A549 (cell line): Measurements from ENCODE around the gene TRUB1. TPM values are rescaled to one million over a fixed set of nuclear protein-coding genes. Genes with fewer than 3 reads are reported as not detected.

Source experiments
- ATAC-seq, 2 experiments: fragments of 200-7000 bp in 1 of 2; fragments of >200 bp in 1 of 2; cut with Nextera tagmentation in 1 of 2; cut with Tn5 transposase in 1 of 2; 3 replicates each; pipeline versions ENCODE4 v1.8.0 to v1.9.1; 2018 to 2020; ENCODE audit warnings: mild to moderate bottlenecking in 1 of 2, moderate library complexity in 1 of 2
- CTCF ChIA-PET: fragments of 300-600 bp; sonication (Branson Sonifier 250); formaldehyde crosslinking; extraction: SDS; loops from one replicate; lab custom pipeline; 2021; ENCODE audit warnings: antibody characterized with exemption, inconsistent platforms; lab: Yijun Ruan, JAX
- POLR2A ChIA-PET: fragments of 350-600 bp; formaldehyde crosslinking; extraction: SDS; loops from one replicate; lab custom pipeline; 2021; ENCODE audit warnings: antibody characterized with exemption, inconsistent platforms; lab: Yijun Ruan, JAX
- DNase-seq, 2 experiments: peaks; one replicate each; pipeline versions ENCODE4 v3.0.0 to v3.0.0-alpha.2; 2011 to 2016; ENCODE audit warnings: low read depth in 1 of 2, low spot score in 1 of 2
- FAIRE-seq: peaks from 2 replicates; lab custom pipeline; 2011; peaks lifted over from hg19 to GRCh38; lab: Jason Lieb, UNC
- H3K27ac ChIP-seq, 2 experiments: fragments of >200 bp; sonication (Bioruptor Twin); formaldehyde crosslinking; 3 replicates each; pipeline ENCODE4 v1.5.1; 2016 to 2017
- H3K4me1 ChIP-seq: fragments of >200 bp; sonication (Bioruptor Twin); formaldehyde crosslinking; 3 replicates; pipeline ENCODE4 v1.6.1; 2016
- H3K4me2 ChIP-seq: fragments of >200 bp; sonication (Bioruptor Twin); formaldehyde crosslinking; 3 replicates; pipeline ENCODE4 v1.6.1; 2016
- H3K4me3 ChIP-seq: fragments of >200 bp; sonication (Bioruptor Twin); formaldehyde crosslinking; 3 replicates; pipeline ENCODE4 v1.5.1; 2016
- H3K9me3 ChIP-seq: fragments of >200 bp; sonication (Bioruptor Twin); formaldehyde crosslinking; 3 replicates; pipeline ENCODE4 v1.6.1; 2016
- CEBPB ChIP-seq, 2 experiments: fragments of >200 bp in 1 of 2; sonication (Bioruptor Twin) in 1 of 2; formaldehyde crosslinking in 1 of 2; IDR thresholded peaks; 2 replicates each; pipeline ENCODE4 v1.6.1; 2012 to 2016
- EHF ChIP-seq: fragments of 250-450 bp; sonication (Bioruptor Pico); IDR thresholded peaks from 2 replicates; pipeline ENCODE4 v1.5.0; 2020; ENCODE audit warnings: mild to moderate bottlenecking
- EHMT2 ChIP-seq: fragments of 200-600 bp; sonication (generic); IDR thresholded peaks from 2 replicates; pipeline ENCODE4 v1.6.1; 2016; ENCODE audit warnings: antibody characterized with exemption, low read depth, mild to moderate bottlenecking, moderate library complexity
- ESRRA ChIP-seq: fragments of 150-350 bp; IDR thresholded peaks from 2 replicates; pipeline ENCODE4 v1.6.1; 2014; ENCODE audit warnings: mild to moderate bottlenecking, low read length, borderline replicate concordance
- FOXS1 ChIP-seq: fragments of 250-450 bp; sonication (Bioruptor Pico); IDR thresholded peaks from 2 replicates; pipeline ENCODE4 v1.5.0; 2020; ENCODE audit warnings: mild to moderate bottlenecking, moderate library complexity
- HOXA7 ChIP-seq: fragments of 250-450 bp; sonication (Bioruptor Pico); IDR thresholded peaks from 2 replicates; pipeline ENCODE4 v1.5.0; 2020; ENCODE audit warnings: mild to moderate bottlenecking, moderate library complexity
- HOXB13 ChIP-seq: fragments of 250-450 bp; sonication (Bioruptor Pico); IDR thresholded peaks from 2 replicates; pipeline ENCODE4 v1.5.0; 2020; ENCODE audit warnings: low read depth, mild to moderate bottlenecking, moderate library complexity
- MAZ ChIP-seq: fragments of 150-350 bp; IDR thresholded peaks from 2 replicates; pipeline ENCODE4 v1.6.1; 2014; ENCODE audit warnings: antibody characterized with exemption, low read depth, low read length, borderline replicate concordance
- MYC ChIP-seq: IDR thresholded peaks from 2 replicates; pipeline ENCODE4 v1.6.1; 2012; ENCODE audit warnings: mild to moderate bottlenecking, inconsistent platforms, low read length, improper control_type of control experiment, borderline replicate concordance
- RARB ChIP-seq: fragments of 250-450 bp; sonication (Bioruptor Pico); IDR thresholded peaks from 2 replicates; pipeline ENCODE4 v1.8.0; 2021; ENCODE audit warnings: mild to moderate bottlenecking, moderate library complexity
- REST ChIP-seq: fragments of 200-600 bp; sonication (generic); IDR thresholded peaks from 2 replicates; pipeline ENCODE4 v1.6.1; 2016; ENCODE audit warnings: antibody characterized with exemption, mild to moderate bottlenecking, moderate library complexity
- RFX5 ChIP-seq: fragments of 450-650 bp; IDR thresholded peaks from 2 replicates; pipeline ENCODE4 v1.7.1; 2014; ENCODE audit warnings: antibody characterized with exemption, mild to moderate bottlenecking, moderate library complexity
- RNF2 ChIP-seq: fragments of 200-600 bp; sonication (generic); IDR thresholded peaks from 2 replicates; pipeline ENCODE4 v1.6.1; 2016; ENCODE audit warnings: low read depth, mild to moderate bottlenecking, antibody characterized with exemption, moderate library complexity, borderline replicate concordance
- USF2 ChIP-seq: fragments of 450-650 bp; IDR thresholded peaks from 2 replicates; pipeline ENCODE4 v1.6.1; 2014; ENCODE audit warnings: antibody characterized with exemption
- ZFP36 ChIP-seq: fragments of 450-650 bp; IDR thresholded peaks from 2 replicates; pipeline ENCODE4 v1.6.1; 2014; ENCODE audit warnings: borderline replicate concordance; ENCODE audit not compliant: partially characterized antibody
- WGBS: methylation state at CpG from one replicate; pipeline ENCODE4 v1.1.6; 2017; ENCODE audit errors: missing lambda C conversion rate; 5-methylcytosine and 5-hydroxymethylcytosine counted together
- polyA plus RNA-seq, 4 experiments: library from polyadenylated mRNA; depleted of rRNA in 3 of 4; stranded (reverse); fragments of >200 nt; fragmentation: RNase III in 1 of 4; extraction: RNeasy Plus Mini Kit Qiagen cat#74134 plus additional on column Dnase treatment in 1 of 4; gene quantifications; 2 replicates in 3 of 4; 3 replicates in 1 of 4; pipeline ENCODE4 v1.2.3, GENCODE V29; 2011 to 2017
- TF ChIP-seq, protein P1 (sequence below): fragments of 250-450 bp; sonication (Bioruptor Pico); IDR thresholded peaks from 2 replicates; pipeline ENCODE4 v1.5.0; 2021; ENCODE audit warnings: mild to moderate bottlenecking, moderate library complexity, borderline replicate concordance
- TF ChIP-seq, protein P2 (sequence below): fragments of >200 bp; sonication (Bioruptor Twin); formaldehyde crosslinking; IDR thresholded peaks from 2 replicates; pipeline ENCODE4 v1.6.1; 2016

The TRUB1 gene
- polyA plus RNA-seq, 2 of the 4 experiments (the other 2 are of a cell fraction): 19.5 to 40.4 TPM

- no peak overlapping the region for H3K4me2 ChIP-seq
- ATAC-seq (no peak), DNase-seq (no peak), FAIRE-seq (no peak)
- ChIA-PET CTCF (no interaction called here), POLR2A (no interaction called here)
- no peaks in the 10 kb centered on the region for H3K4me1 ChIP-seq
- H3K9me3 ChIP-seq: no peaks in the 10 kb centered on the region
- no peak overlapping the region for H3K27ac ChIP-seq
- TF ChIP-seq RFX5 (no peak), MYC (no peak), HOXA7 (CRISPR knock-in tag) (no peak), USF2 (no peak), EHF (CRISPR knock-in tag) (no peak)
- TF ChIP-seq, protein P1, sequence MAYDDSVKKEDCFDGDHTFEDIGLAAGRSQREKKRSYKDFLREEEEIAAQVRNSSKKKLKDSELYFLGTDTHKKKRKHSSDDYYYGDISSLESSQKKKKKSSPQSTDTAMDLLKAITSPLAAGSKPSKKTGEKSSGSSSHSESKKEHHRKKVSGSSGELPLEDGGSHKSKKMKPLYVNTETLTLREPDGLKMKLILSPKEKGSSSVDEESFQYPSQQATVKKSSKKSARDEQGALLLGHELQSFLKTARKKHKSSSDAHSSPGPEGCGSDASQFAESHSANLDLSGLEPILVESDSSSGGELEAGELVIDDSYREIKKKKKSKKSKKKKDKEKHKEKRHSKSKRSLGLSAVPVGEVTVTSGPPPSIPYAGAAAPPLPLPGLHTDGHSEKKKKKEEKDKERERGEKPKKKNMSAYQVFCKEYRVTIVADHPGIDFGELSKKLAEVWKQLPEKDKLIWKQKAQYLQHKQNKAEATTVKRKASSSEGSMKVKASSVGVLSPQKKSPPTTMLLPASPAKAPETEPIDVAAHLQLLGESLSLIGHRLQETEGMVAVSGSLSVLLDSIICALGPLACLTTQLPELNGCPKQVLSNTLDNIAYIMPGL (CRISPR knock-in tag): no peak
- H3K4me3 ChIP-seq: no peak overlapping the region
Observed at GRCh38 chr10:114973997-114974396, 36.0 kb downstream of the TRUB1 start.

DNA sequence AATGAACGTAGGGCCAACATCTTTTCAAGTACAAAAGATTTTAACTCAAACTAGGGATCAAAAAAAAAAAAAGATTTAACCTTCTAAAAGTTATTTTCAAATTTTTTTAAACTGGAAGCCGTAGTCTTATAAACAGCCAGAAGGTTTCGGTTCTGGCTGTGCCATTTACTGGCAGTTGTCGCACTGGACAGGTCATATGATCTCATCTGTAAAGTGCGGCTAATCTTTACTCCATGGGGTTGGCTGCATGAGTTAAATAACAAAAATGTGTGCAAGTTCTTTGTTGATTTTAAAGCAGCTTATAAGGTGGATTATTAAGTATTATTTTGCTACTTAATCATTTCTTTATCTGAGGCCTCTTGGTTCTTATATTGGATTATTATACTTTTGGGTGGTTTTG is 36.6 kb downstream of the TRUB1 start:
- H3K4me1 ChIP-seq: no peaks in the 10 kb centered on the region
- H3K27ac ChIP-seq: no peak overlapping the region
- TF ChIP-seq MAZ (no peak), RFX5 (no peak), RARB (no peak), ESRRA (no peak), ZFP36 (no peak)
- H3K9me3 ChIP-seq: no peaks in the 10 kb centered on the region
- no peak overlapping the region for H3K4me3 ChIP-seq
- FAIRE-seq (no peak), ATAC-seq (no peak), DNase-seq (no peak)
- H3K4me2 ChIP-seq: no peak overlapping the region
- ChIA-PET CTCF (no interaction called here), POLR2A (no interaction called here)
- 85% methylated on average over 5 of the region's 5 CpGs for WGBS

- H3K4me2 ChIP-seq: no peak overlapping the region
- WGBS: 90% methylated on average over 3 of the region's 3 CpGs
- ChIA-PET CTCF (no interaction called here), POLR2A (no interaction called here)
- H3K27ac ChIP-seq: no peak overlapping the region
- no peak for TF ChIP-seq HOXB13 (CRISPR knock-in tag)
- TF ChIP-seq MAZ: no peak
- TF ChIP-seq REST: no peak
- TF ChIP-seq FOXS1 (CRISPR knock-in tag): no peak
- no peak for TF ChIP-seq RFX5
- no peak for TF ChIP-seq CEBPB (IDR thresholded peaks at IDR 0.05)
- TF ChIP-seq, protein P2, sequence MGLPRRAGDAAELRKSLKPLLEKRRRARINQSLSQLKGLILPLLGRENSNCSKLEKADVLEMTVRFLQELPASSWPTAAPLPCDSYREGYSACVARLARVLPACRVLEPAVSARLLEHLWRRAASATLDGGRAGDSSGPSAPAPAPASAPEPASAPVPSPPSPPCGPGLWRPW: no peak
- TF ChIP-seq RNF2: no peak
- TF ChIP-seq EHMT2: no peak
- TF ChIP-seq HOXA7 (CRISPR knock-in tag): no peak
- H3K9me3 ChIP-seq: no peaks in the 10 kb centered on the region
- H3K4me1 ChIP-seq: no peaks in the 10 kb centered on the region
- FAIRE-seq (no peak), ATAC-seq (no peak), DNase-seq (no peak)
- no peak overlapping the region for H3K4me3 ChIP-seq
Observed at GRCh38 chr10:114975091-114975490, 37.1 kb downstream of the TRUB1 start.
